Lung (tissue), 12 donors: ENCODE results near the gene SH2D3A. TPM values are rescaled to one million over a fixed set of nuclear protein-coding genes. Genes with fewer than 3 reads are reported as not detected.

ENCODE experiments used
- ATAC-seq: fragments of 200-7000 bp; cut with Tn5 transposase; one replicate; pipeline ENCODE4 v1.9.1; 2020; ENCODE audit warnings: moderate number of reproducible peaks; ENCODE audit not compliant: insufficient read depth, low FRiP score
- DNase-seq, 3 donors: peaks; one replicate each; pipeline ENCODE4 v3.0.0-alpha.2; 2013 to 2017
- H3K27ac ChIP-seq, 2 donors: one replicate each; pipeline ENCODE4 v1.5.1; 2013; ENCODE audit warnings: mild to moderate bottlenecking in 2 of 2, moderate library complexity in 2 of 2, control low read depth in 1 of 2, inconsistent platforms in 1 of 2, low read depth in 1 of 2, low read length in 1 of 2
- H3K27me3 ChIP-seq, 3 donors: one replicate each; pipeline ENCODE4 v1.5.1; 2013; ENCODE audit warnings: low read length in 2 of 3; ENCODE audit not compliant: control insufficient read depth in 3 of 3, insufficient read depth in 3 of 3
- H3K36me3 ChIP-seq, 4 donors: one replicate each; pipeline ENCODE4 v1.5.1; 2013; ENCODE audit warnings: low read length in 4 of 4, mild to moderate bottlenecking in 1 of 4, moderate library complexity in 1 of 4; ENCODE audit not compliant: control insufficient read depth in 4 of 4, insufficient read depth in 4 of 4
- H3K4me1 ChIP-seq, 5 donors: one replicate each; pipeline ENCODE4 v1.5.1; 2013; ENCODE audit warnings: low read length in 5 of 5, mild to moderate bottlenecking in 2 of 5, moderate library complexity in 1 of 5; ENCODE audit not compliant: control insufficient read depth in 5 of 5, insufficient read depth in 5 of 5
- H3K4me3 ChIP-seq: one replicate; pipeline ENCODE4 v1.5.1; 2013; ENCODE audit warnings: mild to moderate bottlenecking, control low read depth, moderate library complexity
- H3K9ac ChIP-seq, 2 donors: one replicate each; pipeline ENCODE4 v1.5.1; 2013; ENCODE audit warnings: low read length in 2 of 2, control low read depth in 1 of 2; ENCODE audit not compliant: insufficient read depth in 1 of 2
- H3K9me3 ChIP-seq, 4 donors: one replicate each; pipeline ENCODE4 v1.5.1; 2013; ENCODE audit warnings: low read length in 3 of 4, mild to moderate bottlenecking in 1 of 4, moderate library complexity in 1 of 4; ENCODE audit not compliant: control insufficient read depth in 4 of 4, insufficient read depth in 3 of 4
- CTCF ChIP-seq: IDR thresholded peaks from 2 replicates; pipeline ENCODE4 v1.5.1; 2012; ENCODE audit warnings: mild to moderate bottlenecking; ENCODE audit errors: control extremely low read depth, extremely low read depth
- WGBS, 2 donors: extraction: QIAGEN DNeasy Blood & Tissue Kit; methylation state at CpG; one replicate each; pipeline ENCODE4 v1.1.7; 2013; 5-methylcytosine and 5-hydroxymethylcytosine counted together
- polyA plus RNA-seq, 2 donors: library from polyadenylated mRNA; stranded (reverse); fragments of 200-250 nt; gene quantifications; one replicate each; pipeline ENCODE4 v1.2.1, GENCODE V29; 2013
- total RNA-seq, 2 donors: library from RNA; depleted of rRNA in 1 of 2; stranded (reverse); fragments of >200 nt in 1 of 2; gene quantifications; one replicate each; pipeline ENCODE4 v1.2.1, GENCODE V29; 2014 to 2021
- donor health status: control.
- donor health status: control.
- donor health status: Bipolar disorder and iron deficiency.
- donor health status: healthy.
- donor health status: DM: yes; HTN: yes; CAD: no.

Gene SH2D3A
- total and polyA plus RNA-seq, 4 donors = 16.6 to 30.6 (median 22.7) TPM

GRCh38 chr19:6793411-6793810 is 26.2 kb upstream of the SH2D3A start:
- DNase-seq (no peak), ATAC-seq (no peak)
- Histone ChIP-seq H3K9me3 (peaks cover 0 to 9% (median 3%) of the 10 kb centered on the region in 4 donors), H3K36me3 (no peaks in the 10 kb centered on the region), H3K27me3 (no peaks in the 10 kb centered on the region), H3K9ac (no peak overlapping the region), H3K4me3 (no peak overlapping the region), H3K27ac (no peak overlapping the region), H3K4me1 (peaks cover 0 to 4% (median 0%) of the 10 kb centered on the region in 5 donors)
- TF ChIP-seq CTCF = no peak
- 72 to 80% methylated on average over 4 of the region's 4 CpGs for WGBS, 2 donors

- no peak overlapping the region for H3K4me3 ChIP-seq
- peaks cover 0 to 9% (median 3%) of the 10 kb centered on the region in 4 donors for H3K9me3 ChIP-seq
- no peak overlapping the region for H3K27ac ChIP-seq
- 61 to 73% methylated on average over 6 of the region's 6 CpGs for WGBS, 2 donors
- no peaks in the 10 kb centered on the region for H3K36me3 ChIP-seq
- H3K9ac ChIP-seq = no peak overlapping the region
- H3K27me3 ChIP-seq = no peaks in the 10 kb centered on the region
- peaks cover 0 to 4% (median 0%) of the 10 kb centered on the region in 5 donors for H3K4me1 ChIP-seq
- ATAC-seq (no peak), DNase-seq (no peak)
- TF ChIP-seq CTCF = no peak
Observed at GRCh38 chr19:6791237-6791636, 24.0 kb upstream of the SH2D3A start.

- Histone ChIP-seq H3K4me1 (peaks cover 0 to 4% (median 0%) of the 10 kb centered on the region in 5 donors), H3K36me3 (no peaks in the 10 kb centered on the region), H3K4me3 (no peak overlapping the region), H3K9me3 (peaks cover 0 to 9% (median 3%) of the 10 kb centered on the region in 4 donors), H3K27me3 (no peaks in the 10 kb centered on the region), H3K27ac (no peak overlapping the region), H3K9ac (no peak overlapping the region)
- TF ChIP-seq CTCF = no peak
- WGBS, 2 donors = 60 to 72% methylated on average over 5 of the region's 5 CpGs
- ATAC-seq (no peak), DNase-seq (no peak)
Observed at GRCh38 chr19:6790194-6791128, 23.2 kb upstream of the SH2D3A start.
